Measurements from ENCODE around the gene RHOH.

DNA sequence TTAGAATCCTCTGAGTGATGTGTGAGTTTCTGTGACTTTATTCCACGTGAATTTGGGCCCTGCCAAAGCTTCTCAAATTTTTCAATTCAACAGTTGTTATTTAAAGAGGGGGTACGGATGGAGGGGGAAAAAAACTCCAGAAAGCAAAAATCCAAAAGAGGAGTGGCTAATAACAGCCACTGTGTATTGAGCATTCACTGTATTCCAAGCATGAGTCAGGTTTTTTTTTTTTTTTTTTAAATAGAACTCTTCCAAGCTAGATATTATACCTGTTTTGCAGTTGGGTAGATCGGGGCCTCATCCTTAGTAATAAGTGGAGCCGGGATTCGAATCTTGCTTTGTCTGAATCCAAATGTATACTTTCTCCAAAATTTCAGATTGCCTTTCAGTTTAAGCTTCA lies 6.4 kb upstream of the RHOH start:
- no peak for TF ChIP-seq SALL2 (tag by site-specific recombination; IDR thresholded peaks at IDR 0.05; ENCODE audit: borderline replicate concordance)
- no peak for TF ChIP-seq ZNF280C (tag by site-specific recombination; IDR thresholded peaks at IDR 0.05)
- TF ChIP-seq CTCF (tag by site-specific recombination; IDR thresholded peaks at IDR 0.05): no peak
- no peak for TF ChIP-seq REPIN1 (tag by site-specific recombination; IDR thresholded peaks at IDR 0.05; ENCODE audit: low read depth)
- TF ChIP-seq ZNF157 (tag by site-specific recombination; IDR thresholded peaks at IDR 0.05): no peak
- no peak for TF ChIP-seq YY1 (tag by site-specific recombination; IDR thresholded peaks at IDR 0.05)
- no peak for TF ChIP-seq EGR2 (tag by site-specific recombination; IDR thresholded peaks at IDR 0.05; ENCODE audit: low read depth)
- TF ChIP-seq ZNF112 (tag by site-specific recombination; IDR thresholded peaks at IDR 0.05): no peak
- TF ChIP-seq GLI4 (tag by site-specific recombination; IDR thresholded peaks at IDR 0.05): no peak
- TF ChIP-seq KLF9 (tag by site-specific recombination; IDR thresholded peaks at IDR 0.05; ENCODE audit: low read depth): no peak
